Small intestine (tissue), 7 donors: ENCODE results near the gene CD69. TPM values are rescaled to one million over a fixed set of nuclear protein-coding genes. Genes with fewer than 3 reads are reported as not detected.

Experiments
- DNase-seq, 2 donors: peaks; one replicate each; pipeline versions ENCODE4 v3.0.0 to v3.0.0-alpha.2; 2013
- FAIRE-seq: peaks from 2 replicates; lab custom pipeline; 2012; peaks lifted over from hg19 to GRCh38; lab: Jason Lieb, UNC
- H3K27ac ChIP-seq, 3 donors: one replicate each; pipeline ENCODE4 v1.5.1; 2013; ENCODE audit warnings: low read length in 2 of 3, mild to moderate bottlenecking in 2 of 3, control low read depth in 1 of 3, inconsistent platforms in 1 of 3, low read depth in 1 of 3, moderate library complexity in 1 of 3
- H3K27me3 ChIP-seq, 3 donors: one replicate each; pipeline ENCODE4 v1.6.1; 2013; ENCODE audit warnings: low read length in 3 of 3, inconsistent platforms in 1 of 3; ENCODE audit not compliant: control insufficient read depth in 3 of 3, insufficient read depth in 3 of 3
- H3K36me3 ChIP-seq, 3 donors: one replicate each; pipeline ENCODE4 v1.6.1; 2013; ENCODE audit warnings: low read length in 3 of 3, inconsistent platforms in 1 of 3, low read depth in 1 of 3, mild to moderate bottlenecking in 1 of 3, moderate library complexity in 1 of 3; ENCODE audit not compliant: control insufficient read depth in 3 of 3, insufficient read depth in 2 of 3
- H3K4me1 ChIP-seq, 3 donors: one replicate each; pipeline ENCODE4 v1.6.1; 2013; ENCODE audit warnings: low read length in 2 of 3, inconsistent platforms in 1 of 3, low read depth in 1 of 3, mild to moderate bottlenecking in 1 of 3, moderate library complexity in 1 of 3; ENCODE audit not compliant: control insufficient read depth in 3 of 3, insufficient read depth in 2 of 3
- H3K4me3 ChIP-seq, 3 donors: one replicate each; pipeline ENCODE4 v1.5.1; 2013; ENCODE audit warnings: low read length in 3 of 3, control low read depth in 1 of 3, inconsistent platforms in 1 of 3, low read depth in 1 of 3, mild to moderate bottlenecking in 1 of 3, moderate library complexity in 1 of 3
- H3K9me3 ChIP-seq, 2 donors: one replicate each; pipeline ENCODE4 v1.6.1; 2013; ENCODE audit warnings: low read depth in 1 of 2, low read length in 1 of 2; ENCODE audit not compliant: control insufficient read depth in 2 of 2, insufficient read depth in 1 of 2
- WGBS, 3 donors: extraction: QIAGEN DNeasy Blood & Tissue Kit; methylation state at CpG; one replicate each; pipeline ENCODE4 v1.1.7; 2013; 5-methylcytosine and 5-hydroxymethylcytosine counted together
- polyA plus RNA-seq, 4 donors: library from polyadenylated mRNA; stranded (reverse) in 3 of 4; unstranded in 1 of 4; fragments of 200-250 nt in 3 of 4; fragments of 120-200 nt in 1 of 4; gene quantifications; one replicate each; pipeline versions ENCODE4 v1.2.1 to v1.2.3, GENCODE V29; 2013
- donor health status: healthy with polysubstance abuse.
- donor health status: control.
- donor health status: control.
- donor health status: Bipolar disorder and iron deficiency.
- donor health status: healthy.

CD69 gene
- polyA plus RNA-seq, 4 donors, result 1.8 to 7.1 (median 5.1) TPM

GRCh38 chr12:9796971-9797370, 36.3 kb upstream of the CD69 start:
- H3K27ac ChIP-seq, result no peak overlapping the region
- WGBS, 3 donors, result 50 to 69% (median 65%) methylated on average over 7 of the region's 7 CpGs

GRCh38 chr12:9796346-9796745, 35.6 kb upstream of the CD69 start:
- DNase-seq (no peak), FAIRE-seq (no peak)
- Histone ChIP-seq H3K27me3 (no peaks in the 10 kb centered on the region), H3K27ac (no peak overlapping the region), H3K36me3 (no peaks in the 10 kb centered on the region), H3K4me3 (no peak overlapping the region), H3K4me1 (no peaks in the 10 kb centered on the region), H3K9me3 (no peaks in the 10 kb centered on the region)
- WGBS, 3 donors, result 61 to 83% (median 61%) methylated on average over 5 of the region's 5 CpGs

More at GRCh38 chr12:9796971-9797370, 36.3 kb upstream of the CD69 start:
- no peaks in the 10 kb centered on the region for H3K4me1 ChIP-seq
- H3K9me3 ChIP-seq, result no peaks in the 10 kb centered on the region
- FAIRE-seq (no peak), DNase-seq (no peak)
- no peaks in the 10 kb centered on the region for H3K27me3 ChIP-seq
- no peak overlapping the region for H3K4me3 ChIP-seq
- no peaks in the 10 kb centered on the region for H3K36me3 ChIP-seq

GRCh38 chr12:9795945-9796344, 35.2 kb upstream of the CD69 start:
- no peak for DNase-seq
- H3K27me3 ChIP-seq, result no peaks in the 10 kb centered on the region
- no peak for FAIRE-seq
- no peak overlapping the region for H3K4me3 ChIP-seq
- no peaks in the 10 kb centered on the region for H3K4me1 ChIP-seq
- no peaks in the 10 kb centered on the region for H3K9me3 ChIP-seq
- H3K27ac ChIP-seq, result no peak overlapping the region
- H3K36me3 ChIP-seq, result no peaks in the 10 kb centered on the region
- 80 to 89% (median 82%) methylated on average over 2 of the region's 2 CpGs for WGBS, 3 donors

- peak overlapping the region in 1 of 3 donors; percentile 7 for H3K27ac ChIP-seq
- DNase-seq, result no peak
- no peaks in the 10 kb centered on the region for H3K27me3 ChIP-seq
- WGBS, 3 donors, result 49 to 59% (median 52%) methylated on average over 2 of the region's 2 CpGs
- no peak for FAIRE-seq
- no peaks in the 10 kb centered on the region for H3K36me3 ChIP-seq
- H3K9me3 ChIP-seq, result no peaks in the 10 kb centered on the region
- no peaks in the 10 kb centered on the region for H3K4me1 ChIP-seq
- H3K4me3 ChIP-seq, result no peak overlapping the region
These were observed 33.9 kb upstream of the CD69 start for GRCh38 chr12:9794484-9795093.

- H3K27me3 ChIP-seq, result no peaks in the 10 kb centered on the region
- H3K9me3 ChIP-seq, result no peaks in the 10 kb centered on the region
- no peaks in the 10 kb centered on the region for H3K4me1 ChIP-seq
- H3K36me3 ChIP-seq, result no peaks in the 10 kb centered on the region
- DNase-seq (peak in 1 of 2 donors; percentile 19), FAIRE-seq (no peak)
- WGBS, 3 donors, result 56 to 73% (median 59%) methylated on average over 8 of the region's 8 CpGs
- H3K4me3 ChIP-seq, result no peak overlapping the region
- no peak overlapping the region for H3K27ac ChIP-seq
These were observed 33.2 kb upstream of the CD69 start for GRCh38 chr12:9793779-9794395.

GRCh38 chr12:9792961-9793617, 32.4 kb upstream of the CD69 start:
- DNase-seq (no peak), FAIRE-seq (no peak)
- Histone ChIP-seq H3K4me1 (no peaks in the 10 kb centered on the region), H3K27ac (no peak overlapping the region), H3K9me3 (no peaks in the 10 kb centered on the region), H3K27me3 (no peaks in the 10 kb centered on the region), H3K4me3 (no peak overlapping the region), H3K36me3 (no peaks in the 10 kb centered on the region)
- 65 to 78% (median 72%) methylated on average over 2 of the region's 2 CpGs for WGBS, 3 donors

- DNase-seq, result no peak
- Histone ChIP-seq H3K36me3 (no peaks in the 10 kb centered on the region), H3K4me1 (no peaks in the 10 kb centered on the region), H3K4me3 (no peak overlapping the region), H3K27ac (no peak overlapping the region), H3K27me3 (no peaks in the 10 kb centered on the region), H3K9me3 (no peaks in the 10 kb centered on the region)
- WGBS, 3 donors, result 20 to 40% (median 30%) methylated on average over 2 of the region's 2 CpGs
- no peak for FAIRE-seq
These were observed 31.6 kb upstream of the CD69 start for GRCh38 chr12:9792185-9792900.
